Type B pancreatic cell (in vitro differentiated cells): ENCODE measurements around the gene GRIP2. TPM values are rescaled to one million over a fixed set of nuclear protein-coding genes. Genes with fewer than 3 reads are reported as not detected.

Experiments
- DNase-seq: peaks from one replicate; pipeline ENCODE4 v3.0.0; 2021; ENCODE audit warnings: mixed read lengths; ENCODE audit not compliant: unreplicated experiment; ENCODE audit errors: extremely low spot score
- H3K27ac Mint-ChIP-seq: 2 replicates; pipeline ENCODE4 v1.8.0; 2021; ENCODE audit warnings: mild to moderate bottlenecking, mixed read lengths
- H3K27me3 Mint-ChIP-seq: 2 replicates; pipeline ENCODE4 v1.8.0; 2021; ENCODE audit warnings: mixed read lengths
- H3K36me3 Mint-ChIP-seq: 2 replicates; pipeline ENCODE4 v1.8.0; 2021; ENCODE audit warnings: mixed read lengths
- H3K4me1 Mint-ChIP-seq: one replicate; pipeline ENCODE4 v1.8.0; 2021; ENCODE audit warnings: mixed read lengths; ENCODE audit not compliant: unreplicated experiment
- H3K4me3 Mint-ChIP-seq: 2 replicates; pipeline ENCODE4 v1.8.0; 2021; ENCODE audit warnings: mild to moderate bottlenecking, mixed read lengths
- H3K9me3 Mint-ChIP-seq: 2 replicates; pipeline ENCODE4 v1.8.0; 2021; ENCODE audit warnings: mixed read lengths
- total RNA-seq: library from RNA; stranded (reverse); gene quantifications from 2 replicates; pipeline ENCODE4 v1.2.1, GENCODE V29; 2021; ENCODE audit warnings: low replicate concordance
- TF ChIP-seq, protein P1 (sequence below): fragments of 200-600 bp; sonication (generic); conservative IDR thresholded peaks from 2 replicates; pipeline ENCODE4 v1.5.0; 2021; ENCODE audit warnings: antibody characterized with exemption, mild to moderate bottlenecking

Gene GRIP2
- total RNA-seq, 1 donor from 2014 or later, result 5.6 TPM

DNA sequence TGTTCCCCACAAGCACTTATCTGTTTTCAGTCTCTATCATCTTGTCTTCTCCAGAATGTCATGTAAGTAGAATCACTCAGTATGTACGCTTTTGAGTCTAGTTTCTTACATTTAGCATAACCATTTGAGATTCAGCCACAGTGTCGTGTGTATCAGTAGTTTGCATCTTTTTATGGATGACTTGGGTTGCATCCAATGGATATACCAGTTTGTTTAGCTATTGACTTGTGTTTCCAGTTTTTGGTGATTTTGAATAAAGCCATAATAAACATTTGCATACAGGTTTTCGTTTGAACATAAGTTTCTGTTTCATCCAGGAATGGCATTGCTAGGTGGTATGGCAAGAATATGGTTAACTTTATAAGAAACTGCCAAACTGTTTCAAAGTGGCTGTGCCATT is 12.1 kb downstream of the GRIP2 start:
- Mint-ChIP-seq H3K9me3 (no peaks in the 10 kb centered on the region), H3K4me1 (peaks cover 7% of the 10 kb centered on the region), H3K36me3 (no peaks in the 10 kb centered on the region), H3K27me3 (peaks cover 20% of the 10 kb centered on the region), H3K27ac (no peak overlapping the region), H3K4me3 (no peak overlapping the region)
- no peak for DNase-seq
- TF ChIP-seq, protein P1, sequence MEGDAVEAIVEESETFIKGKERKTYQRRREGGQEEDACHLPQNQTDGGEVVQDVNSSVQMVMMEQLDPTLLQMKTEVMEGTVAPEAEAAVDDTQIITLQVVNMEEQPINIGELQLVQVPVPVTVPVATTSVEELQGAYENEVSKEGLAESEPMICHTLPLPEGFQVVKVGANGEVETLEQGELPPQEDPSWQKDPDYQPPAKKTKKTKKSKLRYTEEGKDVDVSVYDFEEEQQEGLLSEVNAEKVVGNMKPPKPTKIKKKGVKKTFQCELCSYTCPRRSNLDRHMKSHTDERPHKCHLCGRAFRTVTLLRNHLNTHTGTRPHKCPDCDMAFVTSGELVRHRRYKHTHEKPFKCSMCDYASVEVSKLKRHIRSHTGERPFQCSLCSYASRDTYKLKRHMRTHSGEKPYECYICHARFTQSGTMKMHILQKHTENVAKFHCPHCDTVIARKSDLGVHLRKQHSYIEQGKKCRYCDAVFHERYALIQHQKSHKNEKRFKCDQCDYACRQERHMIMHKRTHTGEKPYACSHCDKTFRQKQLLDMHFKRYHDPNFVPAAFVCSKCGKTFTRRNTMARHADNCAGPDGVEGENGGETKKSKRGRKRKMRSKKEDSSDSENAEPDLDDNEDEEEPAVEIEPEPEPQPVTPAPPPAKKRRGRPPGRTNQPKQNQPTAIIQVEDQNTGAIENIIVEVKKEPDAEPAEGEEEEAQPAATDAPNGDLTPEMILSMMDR, result no peak

DNA sequence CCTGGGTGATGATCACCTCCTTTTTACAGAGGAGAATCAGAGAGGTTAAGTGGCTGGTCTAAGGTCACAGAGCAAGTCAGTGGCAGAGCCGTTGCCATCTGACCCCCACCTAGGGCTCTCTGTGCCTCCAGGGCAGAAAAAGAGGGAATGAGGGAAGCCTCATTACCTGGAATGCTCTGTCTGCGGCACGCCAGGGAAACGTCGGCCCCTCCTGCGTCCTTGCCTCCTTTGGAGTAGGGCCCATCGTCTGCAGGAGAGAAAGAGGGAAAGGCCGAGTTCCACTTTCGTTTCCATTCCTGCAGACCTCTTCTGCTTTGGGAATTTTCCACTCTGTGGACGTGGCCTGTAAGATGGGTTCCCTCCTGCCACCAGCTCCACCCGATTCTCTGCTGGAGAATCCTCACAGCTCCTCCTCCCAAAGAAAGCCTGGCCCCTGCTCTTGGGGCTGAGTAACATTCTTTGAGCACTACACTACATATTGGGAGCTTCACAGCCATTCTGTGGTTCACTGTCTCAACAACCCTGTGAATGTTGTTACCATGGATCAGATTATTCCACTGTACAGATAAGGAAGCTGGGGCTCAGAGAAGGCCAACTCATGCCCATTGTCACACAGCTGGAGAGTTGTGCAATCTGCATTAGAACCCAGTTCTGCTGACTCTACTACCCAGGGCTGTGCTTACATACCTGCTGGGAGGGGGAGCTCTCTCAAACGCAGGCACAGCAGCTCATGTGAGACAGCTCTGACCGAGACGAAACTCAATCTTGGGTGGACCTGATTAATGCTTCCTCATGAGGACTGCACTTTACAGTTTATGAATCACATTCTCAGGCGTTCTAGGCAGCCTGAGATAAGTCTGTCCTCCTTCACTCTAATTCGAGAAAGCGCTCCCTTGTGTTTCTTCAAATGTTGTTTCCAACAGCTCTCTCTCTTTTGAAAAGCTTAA is 14.2 kb downstream of the GRIP2 start:
- DNase-seq, result no peak
- Mint-ChIP-seq H3K27ac (no peak overlapping the region), H3K9me3 (no peaks in the 10 kb centered on the region), H3K36me3 (no peaks in the 10 kb centered on the region), H3K27me3 (peaks cover 22% of the 10 kb centered on the region), H3K4me1 (peaks cover 4% of the 10 kb centered on the region), H3K4me3 (no peak overlapping the region)
- TF ChIP-seq, protein P1, result no peak

DNA sequence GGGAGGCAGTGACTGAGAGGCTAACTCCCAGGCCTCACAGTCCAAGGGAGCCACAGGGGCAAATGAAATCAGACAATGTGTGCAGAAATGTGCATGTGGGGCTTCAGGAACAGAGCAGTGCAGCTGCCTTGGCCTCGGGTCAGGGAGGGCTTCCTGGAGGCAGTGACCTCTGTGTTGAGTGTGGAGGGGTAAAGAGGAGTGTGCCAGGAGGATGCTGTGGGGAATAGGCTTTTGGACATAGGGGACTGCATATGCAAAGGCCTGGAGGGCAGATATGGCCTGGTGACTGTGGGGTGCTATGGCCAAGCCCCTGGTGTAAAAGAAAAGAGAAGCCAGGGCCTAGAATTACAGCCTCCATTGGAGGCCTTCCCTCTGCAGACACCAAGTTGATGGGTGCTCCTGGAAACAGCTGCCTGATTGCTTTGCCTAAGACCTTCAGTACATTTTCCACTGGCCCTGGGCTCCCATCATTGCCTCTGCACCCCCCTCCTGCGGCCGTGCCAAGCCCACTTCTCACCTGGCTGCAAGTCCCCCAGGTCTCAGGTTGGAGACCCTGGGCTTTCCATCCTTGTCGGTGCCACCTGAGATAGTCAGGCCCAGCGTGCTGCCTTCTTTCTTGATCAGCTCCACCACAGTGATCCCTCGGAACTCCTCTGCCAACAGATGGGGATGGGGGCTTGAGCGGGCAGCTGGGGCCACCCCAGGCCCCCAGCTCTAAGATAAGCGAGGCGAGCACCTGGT is 15.1 kb downstream of the GRIP2 start:
- peaks cover 4% of the 10 kb centered on the region for H3K4me1 Mint-ChIP-seq
- TF ChIP-seq, protein P1, result no peak
- peaks cover 23% of the 10 kb centered on the region for H3K27me3 Mint-ChIP-seq
- H3K36me3 Mint-ChIP-seq, result no peaks in the 10 kb centered on the region
- no peak overlapping the region for H3K4me3 Mint-ChIP-seq
- no peaks in the 10 kb centered on the region for H3K9me3 Mint-ChIP-seq
- H3K27ac Mint-ChIP-seq, result no peak overlapping the region
- no peak for DNase-seq

DNA sequence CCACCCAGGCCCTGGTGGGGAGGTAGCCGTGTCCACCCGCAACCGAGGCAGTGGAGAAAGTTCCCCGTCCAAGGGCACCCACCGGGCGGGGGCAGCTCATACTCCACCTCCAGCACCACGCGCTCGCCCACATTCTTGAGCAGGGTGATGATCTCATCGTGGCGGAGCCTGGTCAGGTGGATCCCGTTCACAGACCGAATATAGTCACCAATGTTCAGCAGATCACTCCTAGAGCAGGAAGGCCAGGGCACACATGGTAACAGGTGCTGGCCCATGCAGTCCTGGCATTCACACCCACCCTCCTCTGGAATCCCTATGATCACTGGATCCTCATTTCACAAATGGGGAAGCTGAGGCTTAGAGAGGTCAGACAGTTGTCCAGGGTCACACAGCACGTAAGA is 15.8 kb downstream of the GRIP2 start:
- Mint-ChIP-seq H3K36me3 (no peaks in the 10 kb centered on the region), H3K9me3 (no peaks in the 10 kb centered on the region), H3K27ac (no peak overlapping the region), H3K4me3 (no peak overlapping the region), H3K27me3 (peaks cover 23% of the 10 kb centered on the region), H3K4me1 (peaks cover 4% of the 10 kb centered on the region)
- no peak for DNase-seq
- TF ChIP-seq, protein P1, result no peak

DNA sequence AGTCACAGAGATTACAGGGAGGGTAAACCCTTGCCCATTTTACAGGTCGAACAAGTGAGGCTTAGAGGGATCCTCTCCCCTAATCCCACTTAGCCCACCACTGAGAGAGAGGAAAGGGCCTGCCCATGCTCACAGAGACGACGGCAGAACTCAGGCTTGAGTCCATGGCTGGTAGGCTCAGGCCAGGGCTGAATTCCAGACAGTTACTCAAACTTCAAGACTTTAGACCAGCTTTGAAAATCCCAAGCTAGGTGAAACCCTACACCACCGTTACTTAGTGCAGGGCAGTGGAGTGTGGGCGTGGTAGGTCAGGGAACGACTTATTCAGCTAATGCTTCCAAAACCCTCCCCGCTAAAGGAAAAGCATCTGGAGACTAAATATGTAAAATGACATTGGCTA is 16.4 kb downstream of the GRIP2 start:
- TF ChIP-seq, protein P1, result no peak
- Mint-ChIP-seq H3K4me3 (no peak overlapping the region), H3K9me3 (no peaks in the 10 kb centered on the region), H3K4me1 (peaks cover 4% of the 10 kb centered on the region), H3K27ac (no peak overlapping the region), H3K27me3 (peaks cover 23% of the 10 kb centered on the region), H3K36me3 (no peaks in the 10 kb centered on the region)
- no peak for DNase-seq
